SU-DHL-6 (cell line): ENCODE results near the gene ARL5A.

ENCODE experiments used
- H2AFZ ChIP-seq: fragments of 200-600 bp; sonication (generic); 2 replicates; pipeline ENCODE4 v1.6.1; 2014; ENCODE audit warnings: low read depth, mild to moderate bottlenecking, moderate library complexity, mixed read lengths, antibody characterized with exemption, low read length; ENCODE audit not compliant: severe bottlenecking
- H3F3A ChIP-seq: fragments of 200-600 bp; shearing (Covaris generic); 2 replicates; pipeline ENCODE4 v1.6.0; 2016; ENCODE audit warnings: antibody characterized with exemption, mild to moderate bottlenecking; ENCODE audit not compliant: insufficient read depth
- H3K27ac ChIP-seq: fragments of 200-600 bp; sonication (generic); 2 replicates; pipeline ENCODE4 v1.5.1; 2016; ENCODE audit warnings: low read depth, mild to moderate bottlenecking, low read length, moderate library complexity, mixed read lengths
- H3K27me3 ChIP-seq: fragments of 200-600 bp; sonication (generic), shearing (Covaris generic); 2 replicates; pipeline ENCODE4 v1.6.0; 2014; ENCODE audit warnings: mild to moderate bottlenecking, low read length
- H3K36me3 ChIP-seq: fragments of 200-600 bp; sonication (generic); 2 replicates; pipeline ENCODE4 v1.6.1; 2014; ENCODE audit warnings: mild to moderate bottlenecking, low read length, mixed read lengths
- H3K4me2 ChIP-seq: fragments of 300-600, 200-600 bp; shearing (Covaris generic), sonication (generic); 2 replicates; pipeline ENCODE4 v1.6.0; 2014; ENCODE audit warnings: low read length, low read depth, mild to moderate bottlenecking; ENCODE audit not compliant: poor library complexity, severe bottlenecking
- H3K4me3 ChIP-seq: fragments of 200-600 bp; sonication (generic); 2 replicates; pipeline ENCODE4 v1.5.1; 2014; ENCODE audit warnings: antibody characterized with exemption, low read length, mild to moderate bottlenecking, mixed read lengths; ENCODE audit not compliant: insufficient read depth, poor library complexity, severe bottlenecking
- H3K79me2 ChIP-seq: fragments of 200-600 bp; sonication (generic); 2 replicates; pipeline ENCODE4 v1.6.1; 2014; ENCODE audit warnings: mild to moderate bottlenecking, low read length, moderate library complexity; ENCODE audit not compliant: insufficient read depth
- H3K9ac ChIP-seq: fragments of 200-600 bp; sonication (generic); 2 replicates; pipeline ENCODE4 v1.7.0; 2014; ENCODE audit warnings: mild to moderate bottlenecking, low read length
- H3K9me2 ChIP-seq: fragments of 200-600 bp; sonication (generic); replicated peaks from 2 replicates; pipeline ENCODE4 v1.6.1; 2014; ENCODE audit warnings: low read length; ENCODE audit not compliant: insufficient read depth
- H3K9me3 ChIP-seq: fragments of 200-600 bp; sonication (generic); 2 replicates; pipeline ENCODE4 v1.6.1; 2014; ENCODE audit warnings: low read length, mixed read lengths; ENCODE audit not compliant: insufficient read depth
- H4K20me1 ChIP-seq: fragments of 200-600 bp; sonication (generic); 2 replicates; pipeline ENCODE4 v1.6.1; 2014; ENCODE audit warnings: low read depth, mild to moderate bottlenecking, antibody characterized with exemption, low read length, moderate library complexity, mixed read lengths
- EZH2phosphoT487 ChIP-seq: fragments of 200-600 bp; sonication (generic), shearing (Covaris generic); conservative IDR thresholded peaks from 2 replicates; pipeline ENCODE4 v1.6.1; 2018; ENCODE audit warnings: mild to moderate bottlenecking, antibody characterized with exemption, low read length, moderate library complexity, mixed read lengths
- TF ChIP-seq, protein P1 (sequence below): fragments of 200-600 bp; sonication (generic); IDR thresholded peaks from one replicate; pipeline ENCODE4 v1.5.1; 2017; ENCODE audit warnings: antibody characterized with exemption, mild to moderate bottlenecking, low read length, moderate library complexity; ENCODE audit not compliant: insufficient read depth, poor library complexity, severe bottlenecking

ARL5A gene

DNA sequence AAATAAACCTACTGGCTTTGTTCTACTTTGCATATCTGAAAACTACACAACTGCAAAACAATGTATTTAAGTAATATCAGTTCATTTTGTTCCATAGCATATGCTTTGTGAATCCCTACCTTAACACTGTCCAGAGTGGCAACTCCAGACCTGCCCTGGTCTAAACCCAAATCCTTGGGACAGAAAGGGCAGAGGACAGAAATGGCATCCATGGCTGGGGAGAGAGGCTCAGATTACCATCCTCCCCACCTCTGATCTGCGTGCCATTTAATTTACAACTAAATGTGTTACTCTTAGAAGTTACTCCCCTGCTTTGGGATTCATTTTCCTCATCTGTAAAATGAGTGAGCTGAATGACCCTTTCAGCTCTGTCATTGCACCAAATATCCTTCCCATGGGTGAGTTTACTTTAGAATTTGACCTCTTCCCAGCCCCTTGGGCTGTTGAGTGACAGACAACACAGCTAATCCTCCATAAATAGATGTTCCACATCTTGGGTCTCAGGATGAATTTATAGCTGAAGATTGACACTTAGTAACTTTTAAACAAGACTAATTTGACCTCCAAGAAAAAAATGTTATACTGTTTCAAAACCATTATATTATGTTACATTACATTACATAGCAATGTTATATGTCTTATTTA, 73.8 kb downstream of the ARL5A start:
- no peak overlapping the region for H3K4me3 ChIP-seq
- no peaks in the 10 kb centered on the region for H3K9me3 ChIP-seq
- H2AFZ ChIP-seq: no peak overlapping the region
- H3K9ac ChIP-seq: no peak overlapping the region
- no peaks in the 10 kb centered on the region for H3K36me3 ChIP-seq
- H3K27ac ChIP-seq: no peak overlapping the region
- H3K79me2 ChIP-seq: no peaks in the 10 kb centered on the region
- no peaks in the 10 kb centered on the region for H4K20me1 ChIP-seq
- no peaks in the 10 kb centered on the region for H3K27me3 ChIP-seq
- no peak overlapping the region for H3K4me2 ChIP-seq
- no peaks in the 10 kb centered on the region for H3F3A ChIP-seq
- no peaks in the 10 kb centered on the region for H3K9me2 ChIP-seq
- TF ChIP-seq EZH2phosphoT487: no peak
- TF ChIP-seq, protein P1, sequence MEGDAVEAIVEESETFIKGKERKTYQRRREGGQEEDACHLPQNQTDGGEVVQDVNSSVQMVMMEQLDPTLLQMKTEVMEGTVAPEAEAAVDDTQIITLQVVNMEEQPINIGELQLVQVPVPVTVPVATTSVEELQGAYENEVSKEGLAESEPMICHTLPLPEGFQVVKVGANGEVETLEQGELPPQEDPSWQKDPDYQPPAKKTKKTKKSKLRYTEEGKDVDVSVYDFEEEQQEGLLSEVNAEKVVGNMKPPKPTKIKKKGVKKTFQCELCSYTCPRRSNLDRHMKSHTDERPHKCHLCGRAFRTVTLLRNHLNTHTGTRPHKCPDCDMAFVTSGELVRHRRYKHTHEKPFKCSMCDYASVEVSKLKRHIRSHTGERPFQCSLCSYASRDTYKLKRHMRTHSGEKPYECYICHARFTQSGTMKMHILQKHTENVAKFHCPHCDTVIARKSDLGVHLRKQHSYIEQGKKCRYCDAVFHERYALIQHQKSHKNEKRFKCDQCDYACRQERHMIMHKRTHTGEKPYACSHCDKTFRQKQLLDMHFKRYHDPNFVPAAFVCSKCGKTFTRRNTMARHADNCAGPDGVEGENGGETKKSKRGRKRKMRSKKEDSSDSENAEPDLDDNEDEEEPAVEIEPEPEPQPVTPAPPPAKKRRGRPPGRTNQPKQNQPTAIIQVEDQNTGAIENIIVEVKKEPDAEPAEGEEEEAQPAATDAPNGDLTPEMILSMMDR: no peak

DNA sequence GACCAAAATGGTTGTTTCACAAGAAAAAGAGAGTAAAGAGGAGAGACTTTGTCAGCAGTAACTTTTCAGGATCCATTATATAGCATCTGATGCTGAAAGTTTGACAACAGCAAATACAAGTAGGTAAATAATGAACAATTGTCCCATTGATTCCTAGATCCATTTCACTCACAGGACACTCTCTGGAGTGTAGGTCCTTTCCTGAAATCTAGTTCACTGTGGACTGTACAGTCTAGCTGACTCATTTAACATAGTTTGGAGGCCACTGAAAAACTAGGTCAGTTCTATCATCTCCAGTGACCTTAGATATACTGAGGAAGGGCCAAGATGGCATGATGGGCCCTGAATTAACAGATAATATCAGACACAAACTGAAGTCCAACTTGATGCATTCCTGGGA, 74.7 kb downstream of the ARL5A start:
- no peak overlapping the region for H3K9ac ChIP-seq
- no peaks in the 10 kb centered on the region for H3K9me3 ChIP-seq
- no peaks in the 10 kb centered on the region for H3K9me2 ChIP-seq
- no peak overlapping the region for H2AFZ ChIP-seq
- H3K27ac ChIP-seq: no peak overlapping the region
- no peaks in the 10 kb centered on the region for H3K27me3 ChIP-seq
- no peaks in the 10 kb centered on the region for H3K79me2 ChIP-seq
- no peak overlapping the region for H3K4me3 ChIP-seq
- no peaks in the 10 kb centered on the region for H3K36me3 ChIP-seq
- H3F3A ChIP-seq: no peaks in the 10 kb centered on the region
- no peak for TF ChIP-seq EZH2phosphoT487
- TF ChIP-seq, protein P1: no peak
- H4K20me1 ChIP-seq: no peaks in the 10 kb centered on the region
- no peak overlapping the region for H3K4me2 ChIP-seq
